ENCODE results near the gene BABAM1.

DNA sequence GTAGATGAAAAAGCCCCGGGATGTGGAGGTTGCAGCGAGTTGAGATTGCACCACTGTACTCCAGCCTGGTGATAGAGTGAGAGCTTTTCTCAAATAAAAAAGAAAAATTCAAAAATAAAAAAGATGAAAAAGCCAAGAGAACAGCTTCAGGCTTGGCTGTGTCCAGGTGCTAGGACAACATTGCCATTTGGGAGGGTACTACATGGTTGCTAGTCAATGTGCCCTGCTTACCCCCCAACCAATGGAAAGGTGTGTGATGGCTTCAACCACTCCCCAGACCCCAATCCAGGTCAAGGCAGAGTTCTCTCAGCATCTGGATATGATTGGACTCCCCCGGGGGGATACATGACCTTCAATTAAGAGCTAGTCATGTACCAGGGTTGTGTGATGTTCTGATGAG lies 12.2 kb downstream of the BABAM1 start:
- TF ChIP-seq, protein P1, sequence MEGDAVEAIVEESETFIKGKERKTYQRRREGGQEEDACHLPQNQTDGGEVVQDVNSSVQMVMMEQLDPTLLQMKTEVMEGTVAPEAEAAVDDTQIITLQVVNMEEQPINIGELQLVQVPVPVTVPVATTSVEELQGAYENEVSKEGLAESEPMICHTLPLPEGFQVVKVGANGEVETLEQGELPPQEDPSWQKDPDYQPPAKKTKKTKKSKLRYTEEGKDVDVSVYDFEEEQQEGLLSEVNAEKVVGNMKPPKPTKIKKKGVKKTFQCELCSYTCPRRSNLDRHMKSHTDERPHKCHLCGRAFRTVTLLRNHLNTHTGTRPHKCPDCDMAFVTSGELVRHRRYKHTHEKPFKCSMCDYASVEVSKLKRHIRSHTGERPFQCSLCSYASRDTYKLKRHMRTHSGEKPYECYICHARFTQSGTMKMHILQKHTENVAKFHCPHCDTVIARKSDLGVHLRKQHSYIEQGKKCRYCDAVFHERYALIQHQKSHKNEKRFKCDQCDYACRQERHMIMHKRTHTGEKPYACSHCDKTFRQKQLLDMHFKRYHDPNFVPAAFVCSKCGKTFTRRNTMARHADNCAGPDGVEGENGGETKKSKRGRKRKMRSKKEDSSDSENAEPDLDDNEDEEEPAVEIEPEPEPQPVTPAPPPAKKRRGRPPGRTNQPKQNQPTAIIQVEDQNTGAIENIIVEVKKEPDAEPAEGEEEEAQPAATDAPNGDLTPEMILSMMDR (IDR thresholded peaks at IDR 0.05), result no peak
- TF ChIP-seq POLR2A (IDR thresholded peaks at IDR 0.05; ENCODE audit: low read depth) (no peak), EP300 (IDR thresholded peaks at IDR 0.05) (no peak), POLR2AphosphoS5 (IDR thresholded peaks at IDR 0.05) (no peak)
